Measurements from ENCODE around the gene ZDHHC14. TPM values are rescaled to one million over a fixed set of nuclear protein-coding genes. Genes with fewer than 3 reads are reported as not detected.
"Not testable (repeated sequence)": the region's sequence is repeated elsewhere in the genome, so short reads cannot be mapped to it uniquely, and the experiment has no call there.

ZDHHC14 gene
- polyA plus RNA-seq, 1 donor: 19.1 TPM

DNA sequence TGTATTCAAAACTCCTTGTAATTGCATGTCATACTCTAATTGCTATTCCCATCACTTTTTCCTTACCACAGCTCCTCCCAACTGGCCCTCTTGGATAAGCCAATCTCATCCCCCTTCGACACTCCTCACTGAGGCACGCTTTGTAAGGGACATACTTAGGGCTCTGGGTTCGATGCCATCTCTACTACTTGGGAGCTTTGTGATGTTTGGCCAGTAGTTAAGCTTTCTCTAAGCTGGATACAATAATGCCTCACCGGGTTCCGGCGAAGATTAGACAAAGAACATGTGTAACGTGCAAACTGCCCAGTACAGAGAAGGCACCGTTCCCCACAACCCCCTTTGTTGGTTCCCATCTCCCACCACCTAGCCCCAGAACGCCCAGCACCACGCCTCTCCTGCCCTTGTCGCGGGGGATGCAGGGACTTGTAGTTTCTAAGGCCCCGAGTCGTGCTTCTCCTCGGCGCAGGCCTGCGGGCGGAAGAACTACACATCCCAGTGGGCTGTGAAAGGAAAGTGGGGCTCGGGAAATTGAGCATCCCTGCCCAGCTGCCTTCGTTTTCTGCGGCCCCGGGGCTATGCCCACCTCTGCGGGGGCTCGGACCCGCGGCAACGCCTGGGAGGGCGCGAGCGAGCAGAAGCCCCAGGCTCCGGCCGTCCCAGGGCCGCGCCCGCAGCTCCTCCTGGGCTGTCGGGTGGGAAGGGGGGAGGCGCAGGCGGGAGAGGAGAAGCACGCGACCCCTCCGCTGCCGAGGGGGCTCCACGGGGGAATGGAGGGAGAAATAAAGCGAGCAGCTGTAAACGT is 1.1 kb upstream of the ZDHHC14 start:
- DNase-seq: peak; percentile 89

DNA sequence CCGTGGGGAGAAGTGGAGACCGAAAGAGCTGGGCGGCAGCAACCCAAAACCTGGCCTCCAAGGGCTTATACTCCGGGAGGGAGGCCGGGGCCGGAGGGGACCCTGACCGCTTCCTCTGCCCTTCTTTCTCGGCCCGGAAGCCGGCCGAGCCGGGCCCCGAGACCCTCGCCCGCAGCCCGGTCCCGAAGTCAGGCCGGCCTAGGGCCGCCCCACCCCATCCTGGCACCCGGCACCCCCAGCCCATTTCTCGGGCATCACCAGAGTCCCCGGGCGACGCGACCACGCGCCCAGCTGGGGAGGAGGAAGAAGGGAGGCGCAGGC is 572 bp upstream of the ZDHHC14 start:
- DNase-seq: peak; percentile 26

DNA sequence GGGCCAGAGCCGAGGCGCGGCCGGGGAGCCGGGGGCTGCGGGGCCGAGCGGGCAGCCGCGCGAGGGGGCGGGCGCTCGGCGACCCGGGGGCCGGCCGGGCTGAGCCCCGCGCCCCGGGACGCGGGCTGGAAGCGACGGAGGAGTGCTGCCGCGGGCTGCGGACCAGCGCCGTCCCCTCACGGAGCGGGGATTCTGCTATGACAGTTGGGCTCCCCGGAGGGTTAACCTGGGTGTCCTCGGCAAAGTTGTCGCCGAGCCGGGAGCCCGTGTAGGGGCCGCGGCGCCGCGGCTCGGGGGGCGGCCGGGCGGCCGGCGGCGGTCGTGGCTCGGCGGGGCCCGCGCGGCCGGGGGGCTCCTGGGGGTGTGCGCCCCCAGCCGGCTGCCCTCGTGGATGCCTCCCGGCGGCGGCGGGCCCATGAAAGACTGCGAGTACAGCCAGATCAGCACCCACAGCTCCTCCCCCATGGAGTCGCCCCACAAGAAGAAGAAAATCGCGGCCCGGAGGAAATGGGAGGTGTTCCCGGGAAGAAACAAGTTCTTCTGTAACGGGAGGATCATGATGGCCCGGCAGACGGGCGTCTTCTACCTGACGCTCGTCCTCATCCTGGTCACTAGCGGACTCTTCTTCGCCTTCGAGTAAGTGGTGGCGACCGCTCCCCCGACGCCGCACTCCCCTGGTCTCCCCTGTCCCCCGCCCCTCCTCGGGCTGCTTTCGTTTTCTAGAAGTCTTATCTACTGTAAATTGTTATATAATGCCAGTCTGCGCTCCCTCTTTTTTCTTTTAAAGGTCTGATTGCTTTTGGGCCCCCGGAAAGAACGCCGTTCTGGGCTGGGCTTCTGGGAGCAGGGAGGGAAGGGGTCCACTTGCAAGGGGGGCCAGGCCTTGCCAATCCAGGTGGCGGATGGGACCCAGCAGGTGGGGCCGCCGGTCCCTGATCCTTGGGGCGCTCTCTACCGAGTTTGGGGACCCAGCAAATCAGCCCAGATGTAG is 936 bp downstream of the ZDHHC14 start:
- peak; percentile 35 for DNase-seq

- DNase-seq: no peak
Observed at GRCh38 chr6:157382821-157383220, 1.8 kb downstream of the ZDHHC14 start.

GRCh38 chr6:157383471-157383870 is 2.5 kb downstream of the ZDHHC14 start:
- DNase-seq: no peak

GRCh38 chr6:157384962-157385361 is 4.0 kb downstream of the ZDHHC14 start:
- DNase-seq: not testable (repeated sequence)

DNA sequence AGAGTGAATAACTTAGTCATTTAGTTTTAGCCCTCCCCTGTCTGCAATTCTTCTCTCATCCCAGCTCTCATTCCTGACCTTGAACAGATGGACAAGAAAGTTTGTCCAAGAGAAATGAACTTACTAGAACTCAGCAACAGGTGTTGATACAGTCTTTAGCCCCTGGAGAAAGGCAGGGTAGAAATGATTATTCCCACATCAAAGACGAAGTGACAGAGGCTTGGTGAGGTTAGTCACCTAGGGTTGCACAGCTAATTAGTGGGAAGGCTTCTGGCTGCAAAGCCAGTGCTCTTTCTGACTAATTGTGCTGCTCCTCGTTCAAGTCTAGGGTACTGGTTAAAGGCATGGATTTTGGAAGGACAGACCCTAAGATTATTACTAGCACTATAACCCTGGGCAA is 4.5 kb downstream of the ZDHHC14 start:
- no peak for DNase-seq

- DNase-seq: no peak
Observed at GRCh38 chr6:157386023-157386422, 5.0 kb downstream of the ZDHHC14 start.

- no peak for DNase-seq
Observed at GRCh38 chr6:157386454-157386853, 5.5 kb downstream of the ZDHHC14 start.

DNA sequence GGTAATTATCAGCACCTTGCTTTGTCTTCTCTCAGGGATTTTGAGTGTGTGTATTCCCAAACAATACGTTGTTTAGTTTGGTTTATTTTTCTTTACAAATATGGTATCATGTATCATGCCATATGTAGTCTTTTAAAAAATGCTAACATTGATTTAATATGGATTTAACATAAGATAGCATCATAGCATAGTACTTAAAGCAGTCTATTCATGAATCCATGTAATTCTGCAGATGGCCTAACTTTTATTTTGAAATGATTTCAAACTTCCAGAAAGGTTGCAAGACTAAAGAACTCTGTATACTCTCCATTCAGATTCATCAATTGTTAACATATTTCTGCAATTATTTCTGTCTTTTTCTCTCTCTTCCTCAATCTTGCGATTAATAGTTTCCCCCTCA is 7.9 kb downstream of the ZDHHC14 start:
- no peak for DNase-seq

DNA sequence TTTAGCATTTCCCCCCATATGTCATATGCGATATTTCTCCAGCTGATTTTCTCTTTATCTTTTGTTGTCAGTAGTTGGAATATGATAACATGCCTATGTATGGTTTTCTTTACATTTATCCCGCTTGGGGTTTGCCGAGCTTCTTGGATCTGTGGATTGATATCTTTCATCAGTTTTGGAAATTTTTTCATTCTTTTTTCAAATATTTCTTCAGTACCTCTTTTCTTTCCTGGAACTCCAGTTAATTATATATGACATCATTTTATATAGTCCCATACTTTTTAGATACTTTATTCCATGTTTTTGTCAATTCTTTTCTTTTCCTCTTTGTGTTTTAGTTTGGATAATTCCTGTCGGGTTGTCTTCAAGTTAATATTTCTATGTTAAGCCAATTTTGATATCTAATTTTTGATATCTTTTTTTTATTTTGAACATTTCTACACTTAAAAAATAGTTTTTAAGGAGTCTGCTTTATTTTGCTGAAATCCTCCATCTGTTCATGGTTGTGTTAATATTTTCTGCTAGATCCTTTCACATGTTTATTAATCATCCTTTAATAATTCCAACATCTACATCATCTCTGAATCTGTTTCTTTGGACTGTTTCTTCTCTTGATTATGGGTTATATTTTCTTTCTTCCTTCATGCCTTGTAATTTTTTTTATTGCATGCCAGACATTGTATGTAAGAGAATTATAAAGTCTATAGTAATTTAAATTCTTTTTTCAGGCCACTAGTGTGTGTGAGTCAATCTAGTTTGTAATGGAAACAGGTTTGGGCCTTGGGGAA is 9.5 kb downstream of the ZDHHC14 start:
- no peak for DNase-seq

- no peak for DNase-seq
Observed at GRCh38 chr6:157392927-157393668, 12.1 kb downstream of the ZDHHC14 start.

DNA sequence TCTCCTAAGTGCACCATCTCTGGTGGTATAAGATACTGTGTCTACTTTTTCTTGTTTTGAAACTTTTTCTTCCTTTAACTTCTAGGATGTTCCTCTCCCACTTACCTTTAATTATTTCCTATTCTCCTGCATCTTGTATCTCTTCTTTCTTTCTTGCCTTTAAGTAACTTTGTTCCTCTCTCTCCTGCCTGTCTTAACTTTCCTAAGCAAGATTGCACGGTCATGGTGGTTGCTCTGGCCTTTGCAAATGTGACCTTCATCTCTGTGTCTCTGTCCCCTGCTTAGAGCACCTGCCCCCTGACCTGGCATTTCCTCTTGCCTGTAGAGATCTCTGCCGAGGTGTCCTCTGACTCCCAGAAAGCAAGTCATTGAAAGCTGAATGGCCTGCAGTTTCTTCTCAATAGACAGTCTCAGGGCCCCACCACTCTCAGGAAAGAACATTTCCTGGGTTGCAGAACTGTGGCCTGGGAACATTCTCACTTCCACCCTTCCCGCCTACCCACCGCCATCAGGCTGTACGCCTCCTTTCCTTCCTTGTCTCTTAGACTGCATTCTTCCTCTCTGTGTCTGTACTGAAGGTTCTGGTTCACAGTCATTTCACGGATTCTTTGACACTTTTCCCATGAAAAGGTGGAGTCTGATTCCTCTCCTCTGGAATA is 12.8 kb downstream of the ZDHHC14 start:
- DNase-seq: no peak

- DNase-seq: not testable (repeated sequence)
Observed at GRCh38 chr6:157395199-157395598, 14.2 kb downstream of the ZDHHC14 start.

DNA sequence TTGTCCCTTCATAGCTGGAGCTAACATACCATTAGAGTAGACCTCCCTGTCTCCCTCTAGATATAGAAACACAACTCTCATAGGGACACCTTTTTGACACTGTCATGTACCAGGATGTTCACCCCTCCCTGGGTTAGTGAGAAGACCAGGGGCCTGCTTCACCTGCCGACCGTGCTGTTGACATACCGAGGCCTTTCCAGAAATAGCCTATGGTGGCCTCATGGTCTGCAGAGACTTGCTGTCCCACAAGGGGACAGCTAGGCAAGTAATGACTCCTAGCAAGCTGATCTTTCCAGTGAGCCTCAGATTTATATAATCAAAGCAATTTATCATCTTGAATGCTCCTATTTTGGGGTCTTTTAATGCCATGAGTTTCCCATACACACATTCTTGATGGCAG is 15.0 kb downstream of the ZDHHC14 start:
- DNase-seq: no peak

DNA sequence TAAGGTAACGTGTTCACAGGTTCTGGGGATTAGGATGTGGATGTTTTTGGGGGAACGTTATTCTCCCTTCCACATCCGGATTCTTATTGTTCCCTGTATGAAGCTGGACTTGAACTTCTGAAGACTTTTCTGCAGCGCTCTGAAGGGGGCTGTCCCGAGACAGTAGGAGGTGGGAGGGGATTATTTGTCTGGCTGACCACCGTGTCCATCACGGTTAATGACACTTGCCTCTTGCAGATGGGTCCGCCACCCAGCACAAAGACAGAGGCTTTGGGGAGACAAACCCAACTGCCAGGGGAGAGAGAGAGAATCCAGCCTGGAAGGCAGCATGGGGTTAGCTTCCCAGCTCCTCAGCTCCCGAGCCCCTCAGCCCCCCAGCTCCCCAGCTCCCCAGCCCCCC is 16.7 kb downstream of the ZDHHC14 start:
- no peak for DNase-seq

- no peak for DNase-seq
Observed at GRCh38 chr6:157398151-157398550, 17.2 kb downstream of the ZDHHC14 start.

GRCh38 chr6:157400676-157401075 is 19.7 kb downstream of the ZDHHC14 start:
- no peak for DNase-seq

DNA sequence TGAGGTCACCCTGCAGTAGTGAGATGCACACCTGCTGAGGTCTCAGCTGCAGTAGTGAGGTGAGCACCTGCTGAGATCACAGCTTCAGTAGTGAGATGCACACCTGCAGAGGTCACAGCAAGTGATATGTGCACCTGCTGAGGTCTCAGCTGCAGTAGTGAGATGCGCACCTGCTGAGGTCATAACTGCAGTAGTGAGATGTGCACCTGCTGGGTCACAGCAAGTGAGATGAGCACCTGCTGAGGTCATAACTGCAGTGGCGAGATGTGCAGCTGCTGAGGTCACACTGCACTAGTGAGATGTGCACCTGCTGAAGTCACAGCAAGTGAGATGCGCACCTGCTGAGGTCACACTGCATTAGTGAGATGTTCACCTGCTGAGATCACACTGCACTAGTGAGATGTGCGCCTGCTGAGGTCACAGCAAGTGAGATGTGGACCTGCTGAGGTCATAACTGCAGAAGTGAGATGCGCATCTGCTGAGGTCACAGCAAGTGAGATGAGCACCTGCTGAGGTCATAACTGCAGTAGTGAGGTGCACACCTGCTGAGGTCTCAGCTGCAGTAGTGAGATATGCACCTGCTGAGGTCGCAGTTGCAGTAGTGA is 20.8 kb downstream of the ZDHHC14 start:
- no peak for DNase-seq

DNA sequence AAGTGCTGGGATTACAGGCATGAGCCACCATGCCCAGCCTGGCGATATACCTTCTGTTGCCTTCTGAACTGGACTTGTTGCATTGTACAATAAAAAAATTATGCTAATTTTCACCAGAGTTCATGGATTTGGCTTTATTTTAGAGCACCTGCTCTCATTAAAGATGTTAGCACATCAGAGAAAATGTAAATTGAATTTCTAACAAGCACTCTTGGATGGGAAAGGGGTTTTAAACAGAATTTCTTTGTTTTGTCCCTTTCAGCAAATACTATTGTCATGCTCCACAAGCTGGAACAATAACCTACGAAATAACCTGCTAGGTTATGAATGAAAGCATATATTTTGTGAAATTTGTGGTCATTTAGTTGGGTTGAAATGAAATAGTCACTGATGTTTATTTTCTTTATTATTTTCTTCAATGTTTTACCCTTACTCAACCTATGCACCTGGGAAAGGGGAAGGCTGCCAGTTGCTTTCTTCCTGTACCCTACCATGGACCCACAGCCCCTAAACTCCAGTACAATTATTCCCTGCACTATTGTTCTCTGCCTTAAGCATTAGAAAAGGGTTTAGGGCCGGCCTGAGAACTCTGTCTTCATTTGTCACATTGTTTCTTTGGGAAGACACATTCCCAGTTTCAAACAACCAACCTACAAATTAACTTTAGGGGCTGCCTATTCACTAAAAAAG is 22.2 kb downstream of the ZDHHC14 start:
- no peak for DNase-seq

All from left kidney (tissue), 2 donors.